GM12878 (cell line): ENCODE results near the gene CORO1A. TPM values are rescaled to one million over a fixed set of nuclear protein-coding genes. Genes with fewer than 3 reads are reported as not detected.
A peak's percentile ranks its signal among the peaks of the same experiment; 100 is the strongest.

Experiments
- CUX1 ChIP-seq: IDR thresholded peaks from 2 replicates; pipeline ENCODE4 v1.6.1; 2012; ENCODE audit warnings: improper control_type of control experiment, low read depth, low read length; ENCODE audit not compliant: insufficient replicate concordance
- GATAD2B ChIP-seq: fragments of 450-650 bp; conservative IDR thresholded peaks from 2 replicates; pipeline ENCODE4 v1.6.1; 2017; ENCODE audit warnings: low read depth, mild to moderate bottlenecking, moderate library complexity
- MAX ChIP-seq: IDR thresholded peaks from 2 replicates; pipeline ENCODE4 v1.6.1; 2012; ENCODE audit warnings: low read depth, low read length, improper control_type of control experiment
- PAX5 ChIP-seq: IDR thresholded peaks from 2 replicates; pipeline ENCODE4 v1.6.1; 2011; ENCODE audit warnings: low read depth, low read length, borderline replicate concordance
- PML ChIP-seq: IDR thresholded peaks from 2 replicates; pipeline ENCODE4 v1.6.1; 2012; ENCODE audit warnings: low read length, inconsistent platforms
- TCF3 ChIP-seq: IDR thresholded peaks from 2 replicates; pipeline ENCODE4 v1.6.1; 2012; ENCODE audit warnings: low read depth, mild to moderate bottlenecking, low read length, borderline replicate concordance; ENCODE audit not compliant: insufficient read depth
- polyA plus RNA-seq, 11 experiments: library from polyadenylated mRNA; depleted of rRNA in 4 of 11; unstranded in 6 of 11; stranded (reverse) in 5 of 11; fragments of >200 nt; fragmentation: Nextera tagmentation in 4 of 11; fragmentation: Illumina TruSeq in 1 of 11; extraction: Ambion mirVana in 4 of 11; extraction: Trizol in 1 of 11; gene quantifications; 1 replicate in 1 of 11; 2 replicates in 10 of 11; pipeline versions ENCODE4 v1.2.1 to v1.2.3, GENCODE V29; 2011 to 2016; ENCODE audit warnings: inconsistent platforms in 2 of 11, missing spikeins in 2 of 11, low read depth in 1 of 11
- total RNA-seq, 4 experiments: library from RNA; depleted of rRNA in 3 of 4; stranded (reverse); fragments of >200 nt in 3 of 4; fragmentation: Illumina TruSeq in 1 of 4; extraction: Trizol in 1 of 4; gene quantifications; 2 replicates each; pipeline versions ENCODE4 v1.2.1 to v1.2.3, GENCODE V29; 2013 to 2021

CORO1A gene
- total and polyA plus RNA-seq, 10 of the 15 experiments (the other 5 are each of a cell fraction or from before 2014, with no cell fraction given), result 16.3 to 1,464 (median 714) TPM

- no peak for TF ChIP-seq CUX1
- 0 out of 2 replicates have a peak, but pooled peaks have one; percentile 11 for TF ChIP-seq TCF3
- no peak for TF ChIP-seq PAX5
- TF ChIP-seq PML, result no peak
- TF ChIP-seq MAX, result peak; percentile 45; the same call in 1 of the 2 replicates
- TF ChIP-seq GATAD2B, result peak; percentile 90
Observed at GRCh38 chr16:30183233-30184095, at the start of gene CORO1A (continued).
